K562 (cell line): ENCODE measurements around the gene GPX1.

Experiments used
- ARHGAP35 ChIP-seq: fragments of 450-650 bp; IDR thresholded peaks from 2 replicates; pipeline ENCODE4 v1.6.1; 2018; ENCODE audit not compliant: partially characterized antibody
- CTCF ChIP-seq, 3 experiments: IDR thresholded peaks in 2 of 3; conservative IDR thresholded peaks in 1 of 3; 2 replicates each; pipeline ENCODE4 v1.5.1; 2011 to 2012; ENCODE audit warnings: low read length in 3 of 3, mild to moderate bottlenecking in 3 of 3, control low read depth in 2 of 3, improper control_type of control experiment in 1 of 3, inconsistent platforms in 1 of 3, low read depth in 1 of 3, mixed read lengths in 1 of 3, moderate library complexity in 1 of 3; ENCODE audit not compliant: insufficient read depth in 2 of 3
- EZH2 ChIP-seq: IDR thresholded peaks from 2 replicates; pipeline ENCODE4 v1.6.1; 2012; ENCODE audit warnings: low read depth, mild to moderate bottlenecking, inconsistent platforms, low read length, borderline replicate concordance
- FOXJ3 ChIP-seq: sonication (generic); formaldehyde crosslinking; IDR thresholded peaks from 2 replicates; pipeline ENCODE4 v1.4.0; 2020; ENCODE audit warnings: mild to moderate bottlenecking, missing genetic modification reagents
- NFYB ChIP-seq: IDR thresholded peaks from 2 replicates; pipeline ENCODE4 v1.6.1; 2011; ENCODE audit warnings: mild to moderate bottlenecking, moderate library complexity; ENCODE audit not compliant: insufficient read length; ENCODE audit errors: extremely low read depth
- PML ChIP-seq: IDR thresholded peaks from 2 replicates; pipeline ENCODE4 v1.6.1; 2012; ENCODE audit warnings: low read length, inconsistent platforms
- POLR2G ChIP-seq: fragments of 200-400 bp; formaldehyde crosslinking; IDR thresholded peaks from 2 replicates; pipeline ENCODE4 v1.6.1; 2017; ENCODE audit warnings: low read depth, mild to moderate bottlenecking, antibody characterized with exemption, low read length, moderate library complexity
- ZNF184 ChIP-seq: sonication (generic); formaldehyde crosslinking; IDR thresholded peaks from 2 replicates; pipeline ENCODE4 v1.5.0; 2020; ENCODE audit warnings: missing genetic modification reagents
- ZNF24 ChIP-seq: fragments of 450-650 bp; IDR thresholded peaks from 2 replicates; pipeline ENCODE4 v1.6.1; 2016
- TF ChIP-seq, protein P1 (sequence below): IDR thresholded peaks from 3 replicates; pipeline ENCODE4 v1.6.1; 2011; ENCODE audit warnings: borderline replicate concordance, mild to moderate bottlenecking; ENCODE audit not compliant: insufficient read length, insufficient read depth
- TF ChIP-seq, protein P2 (sequence below), 2 experiments: fragments of 450-650 bp; formaldehyde crosslinking in 1 of 2; IDR thresholded peaks; 2 replicates each; pipeline versions ENCODE4 v1.4.0 to v1.6.1; 2014 to 2020; ENCODE audit warnings: mild to moderate bottlenecking in 2 of 2, borderline replicate concordance in 1 of 2, low read depth in 1 of 2
- TF ChIP-seq, protein P3 (sequence below): fragments of 450-650 bp; IDR thresholded peaks from 2 replicates; pipeline ENCODE4 v1.6.1; 2016; ENCODE audit warnings: borderline replicate concordance

- TF ChIP-seq ZNF24 (no peak), FOXJ3 (CRISPR knock-in tag) (no peak), CTCF (IDR thresholded peaks at IDR 0.05 in 2 of 3, conservative IDR thresholded peaks at IDR 0.05 in 1 of 3; ENCODE audit: insufficient read depth in 2 of 3, low read depth in 1 of 3, low read length in 3 of 3) (no peak), PML (no peak), ZNF184 (CRISPR knock-in tag) (no peak), POLR2G (no peak), ARHGAP35 (no peak), EZH2 (no peak), NFYB (no peak)
- TF ChIP-seq, protein P1, sequence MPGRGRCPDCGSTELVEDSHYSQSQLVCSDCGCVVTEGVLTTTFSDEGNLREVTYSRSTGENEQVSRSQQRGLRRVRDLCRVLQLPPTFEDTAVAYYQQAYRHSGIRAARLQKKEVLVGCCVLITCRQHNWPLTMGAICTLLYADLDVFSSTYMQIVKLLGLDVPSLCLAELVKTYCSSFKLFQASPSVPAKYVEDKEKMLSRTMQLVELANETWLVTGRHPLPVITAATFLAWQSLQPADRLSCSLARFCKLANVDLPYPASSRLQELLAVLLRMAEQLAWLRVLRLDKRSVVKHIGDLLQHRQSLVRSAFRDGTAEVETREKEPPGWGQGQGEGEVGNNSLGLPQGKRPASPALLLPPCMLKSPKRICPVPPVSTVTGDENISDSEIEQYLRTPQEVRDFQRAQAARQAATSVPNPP: no peak
- TF ChIP-seq, protein P2, sequence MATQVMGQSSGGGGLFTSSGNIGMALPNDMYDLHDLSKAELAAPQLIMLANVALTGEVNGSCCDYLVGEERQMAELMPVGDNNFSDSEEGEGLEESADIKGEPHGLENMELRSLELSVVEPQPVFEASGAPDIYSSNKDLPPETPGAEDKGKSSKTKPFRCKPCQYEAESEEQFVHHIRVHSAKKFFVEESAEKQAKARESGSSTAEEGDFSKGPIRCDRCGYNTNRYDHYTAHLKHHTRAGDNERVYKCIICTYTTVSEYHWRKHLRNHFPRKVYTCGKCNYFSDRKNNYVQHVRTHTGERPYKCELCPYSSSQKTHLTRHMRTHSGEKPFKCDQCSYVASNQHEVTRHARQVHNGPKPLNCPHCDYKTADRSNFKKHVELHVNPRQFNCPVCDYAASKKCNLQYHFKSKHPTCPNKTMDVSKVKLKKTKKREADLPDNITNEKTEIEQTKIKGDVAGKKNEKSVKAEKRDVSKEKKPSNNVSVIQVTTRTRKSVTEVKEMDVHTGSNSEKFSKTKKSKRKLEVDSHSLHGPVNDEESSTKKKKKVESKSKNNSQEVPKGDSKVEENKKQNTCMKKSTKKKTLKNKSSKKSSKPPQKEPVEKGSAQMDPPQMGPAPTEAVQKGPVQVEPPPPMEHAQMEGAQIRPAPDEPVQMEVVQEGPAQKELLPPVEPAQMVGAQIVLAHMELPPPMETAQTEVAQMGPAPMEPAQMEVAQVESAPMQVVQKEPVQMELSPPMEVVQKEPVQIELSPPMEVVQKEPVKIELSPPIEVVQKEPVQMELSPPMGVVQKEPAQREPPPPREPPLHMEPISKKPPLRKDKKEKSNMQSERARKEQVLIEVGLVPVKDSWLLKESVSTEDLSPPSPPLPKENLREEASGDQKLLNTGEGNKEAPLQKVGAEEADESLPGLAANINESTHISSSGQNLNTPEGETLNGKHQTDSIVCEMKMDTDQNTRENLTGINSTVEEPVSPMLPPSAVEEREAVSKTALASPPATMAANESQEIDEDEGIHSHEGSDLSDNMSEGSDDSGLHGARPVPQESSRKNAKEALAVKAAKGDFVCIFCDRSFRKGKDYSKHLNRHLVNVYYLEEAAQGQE (IDR thresholded peaks at IDR 0.05; ENCODE audit: borderline replicate concordance): no peak
- TF ChIP-seq, protein P2 (CRISPR knock-in tag; IDR thresholded peaks at IDR 0.05; ENCODE audit: low read depth): no peak
- TF ChIP-seq, protein P3, sequence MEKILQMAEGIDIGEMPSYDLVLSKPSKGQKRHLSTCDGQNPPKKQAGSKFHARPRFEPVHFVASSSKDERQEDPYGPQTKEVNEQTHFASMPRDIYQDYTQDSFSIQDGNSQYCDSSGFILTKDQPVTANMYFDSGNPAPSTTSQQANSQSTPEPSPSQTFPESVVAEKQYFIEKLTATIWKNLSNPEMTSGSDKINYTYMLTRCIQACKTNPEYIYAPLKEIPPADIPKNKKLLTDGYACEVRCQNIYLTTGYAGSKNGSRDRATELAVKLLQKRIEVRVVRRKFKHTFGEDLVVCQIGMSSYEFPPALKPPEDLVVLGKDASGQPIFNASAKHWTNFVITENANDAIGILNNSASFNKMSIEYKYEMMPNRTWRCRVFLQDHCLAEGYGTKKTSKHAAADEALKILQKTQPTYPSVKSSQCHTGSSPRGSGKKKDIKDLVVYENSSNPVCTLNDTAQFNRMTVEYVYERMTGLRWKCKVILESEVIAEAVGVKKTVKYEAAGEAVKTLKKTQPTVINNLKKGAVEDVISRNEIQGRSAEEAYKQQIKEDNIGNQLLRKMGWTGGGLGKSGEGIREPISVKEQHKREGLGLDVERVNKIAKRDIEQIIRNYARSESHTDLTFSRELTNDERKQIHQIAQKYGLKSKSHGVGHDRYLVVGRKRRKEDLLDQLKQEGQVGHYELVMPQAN: no peak
These were observed 11.3 kb downstream of the GPX1 start for GRCh38 chr3:49346797-49347251.
